OCI-LY7 (cell line): ENCODE measurements around the gene KRTAP2-2.

Experiments used
- EZH2phosphoT487 ChIP-seq: fragments of 200-600 bp; sonication (generic); IDR thresholded peaks from 2 replicates; pipeline ENCODE4 v1.6.1; 2018; ENCODE audit warnings: low read depth, borderline replicate concordance, mild to moderate bottlenecking, mixed run types, antibody characterized with exemption, low read length, moderate library complexity, mixed read lengths
- TF ChIP-seq, protein P1 (sequence below): fragments of 200-600 bp; sonication (generic); conservative IDR thresholded peaks from 2 replicates; pipeline ENCODE4 v1.5.1; 2014; ENCODE audit warnings: mild to moderate bottlenecking, antibody characterized with exemption, low read length, moderate library complexity, mixed read lengths

GRCh38 chr17:41082626-41083025 lies 27.6 kb upstream of the KRTAP2-2 start:
- TF ChIP-seq, protein P1, sequence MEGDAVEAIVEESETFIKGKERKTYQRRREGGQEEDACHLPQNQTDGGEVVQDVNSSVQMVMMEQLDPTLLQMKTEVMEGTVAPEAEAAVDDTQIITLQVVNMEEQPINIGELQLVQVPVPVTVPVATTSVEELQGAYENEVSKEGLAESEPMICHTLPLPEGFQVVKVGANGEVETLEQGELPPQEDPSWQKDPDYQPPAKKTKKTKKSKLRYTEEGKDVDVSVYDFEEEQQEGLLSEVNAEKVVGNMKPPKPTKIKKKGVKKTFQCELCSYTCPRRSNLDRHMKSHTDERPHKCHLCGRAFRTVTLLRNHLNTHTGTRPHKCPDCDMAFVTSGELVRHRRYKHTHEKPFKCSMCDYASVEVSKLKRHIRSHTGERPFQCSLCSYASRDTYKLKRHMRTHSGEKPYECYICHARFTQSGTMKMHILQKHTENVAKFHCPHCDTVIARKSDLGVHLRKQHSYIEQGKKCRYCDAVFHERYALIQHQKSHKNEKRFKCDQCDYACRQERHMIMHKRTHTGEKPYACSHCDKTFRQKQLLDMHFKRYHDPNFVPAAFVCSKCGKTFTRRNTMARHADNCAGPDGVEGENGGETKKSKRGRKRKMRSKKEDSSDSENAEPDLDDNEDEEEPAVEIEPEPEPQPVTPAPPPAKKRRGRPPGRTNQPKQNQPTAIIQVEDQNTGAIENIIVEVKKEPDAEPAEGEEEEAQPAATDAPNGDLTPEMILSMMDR = no peak
- TF ChIP-seq EZH2phosphoT487 = no peak
